Activated CD4-positive, alpha-beta T cell treated with anti-CD3 and anti-CD28 coated beads, Interleukin-2, amount 50 U/mL, for 4 hours (primary cell): ENCODE measurements around the gene EDC4.
A peak's percentile ranks its signal among the peaks of the same experiment; 100 is the strongest.
"Not testable (repeated sequence)": the region's sequence is repeated elsewhere in the genome, so short reads cannot be mapped to it uniquely, and the experiment has no call there.

Experiments
- DNase-seq, 2 experiments: peaks; one replicate each; pipeline ENCODE4 v3.0.0-alpha.2; 2020

Gene EDC4

GRCh38 chr16:67872631-67873434 is at the start of gene EDC4:
Gene EDC4 (plus strand): TSS chr16:67873052. CDS start chr16:67873262, 210 bp downstream.
- DNase-seq: peak; percentile 77 to 80

DNA sequence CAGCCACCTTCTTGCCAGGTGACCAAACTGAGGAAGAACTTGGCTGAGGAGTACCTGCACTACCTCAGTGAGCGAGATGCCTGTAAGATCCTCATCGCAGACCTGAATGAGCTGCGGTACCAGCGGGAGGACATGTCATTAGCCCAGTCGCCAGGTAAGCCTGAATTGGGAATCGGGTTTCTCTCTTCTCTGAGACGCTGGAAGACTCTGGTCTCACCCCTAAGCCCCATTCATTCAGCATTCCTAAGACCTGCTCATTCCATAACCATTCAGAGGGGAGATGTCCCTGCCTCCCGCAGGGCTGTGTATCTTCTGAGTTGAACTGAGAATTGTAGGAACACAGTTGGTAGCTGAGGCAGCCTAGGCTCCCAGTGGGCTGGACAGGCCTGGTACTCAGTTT is 47.7 kb upstream of the EDC4 start:
- DNase-seq: no peak

- no peak for DNase-seq
These were observed 46.9 kb upstream of the EDC4 start for GRCh38 chr16:67825906-67826305.

DNA sequence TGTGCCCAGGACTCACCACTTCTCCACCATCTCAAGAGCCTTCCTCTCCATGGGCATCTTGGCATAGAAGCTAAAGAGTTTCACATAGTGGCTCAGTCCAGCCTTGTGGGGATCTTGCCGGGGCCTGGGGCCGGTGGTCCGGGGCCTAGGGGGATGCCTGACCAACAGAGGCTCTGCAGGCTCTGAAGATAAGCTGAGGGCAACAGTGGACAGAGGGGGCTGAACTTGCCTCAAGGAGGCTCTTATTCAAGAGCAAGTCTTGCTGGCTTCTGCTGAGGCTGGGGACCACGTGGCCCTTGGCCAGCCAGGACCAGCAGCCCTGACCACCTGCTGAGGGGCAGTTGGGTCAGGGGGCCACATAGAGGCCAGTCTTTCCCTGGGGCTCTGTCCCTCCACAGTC is 44.2 kb upstream of the EDC4 start:
- DNase-seq: no peak

GRCh38 chr16:67833030-67833414 is 39.8 kb upstream of the EDC4 start:
- DNase-seq: no peak

DNA sequence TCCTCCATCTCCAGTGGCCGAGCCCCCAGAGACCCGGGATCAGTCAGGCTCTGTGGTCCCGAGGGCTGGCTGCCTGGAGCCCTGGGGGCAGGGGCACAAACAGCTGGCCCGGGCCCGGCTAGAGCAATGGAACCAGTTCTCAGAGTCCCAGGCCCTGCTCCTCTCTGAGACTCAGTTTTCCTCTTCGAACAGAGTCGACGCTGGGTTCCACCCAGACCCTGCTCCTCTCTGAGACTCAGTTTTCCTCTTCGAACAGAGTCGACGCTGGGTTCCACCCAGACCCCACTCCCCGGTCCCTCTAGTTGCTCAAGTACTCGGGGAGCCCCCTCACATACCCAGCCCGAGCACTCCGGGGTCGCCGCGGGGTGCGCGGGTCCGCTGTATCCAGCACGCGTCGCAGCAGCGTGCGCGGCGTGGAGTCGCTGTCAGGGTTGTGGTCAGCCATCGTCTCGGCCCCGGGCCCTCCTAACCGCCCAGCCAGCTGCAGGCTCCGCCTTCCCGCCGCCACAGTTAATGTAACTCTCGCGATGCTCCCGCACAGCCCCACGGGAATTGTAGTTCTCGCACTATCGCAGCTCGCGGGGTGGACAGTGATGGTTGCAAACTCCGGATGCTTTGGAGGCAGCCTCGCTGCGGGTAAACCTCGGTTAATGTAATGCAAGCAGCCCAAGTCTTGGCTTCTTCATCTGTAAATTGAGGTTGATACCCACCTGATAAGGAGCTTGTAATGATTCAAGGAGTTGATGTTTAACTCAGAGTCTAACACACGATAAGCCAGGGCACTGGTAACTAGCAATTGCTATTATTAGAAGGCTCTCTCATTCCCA is 39.2 kb upstream of the EDC4 start:
- DNase-seq: peak; percentile 88 to 91

- no peak for DNase-seq
These were observed 38.6 kb upstream of the EDC4 start for GRCh38 chr16:67834242-67834614.

DNA sequence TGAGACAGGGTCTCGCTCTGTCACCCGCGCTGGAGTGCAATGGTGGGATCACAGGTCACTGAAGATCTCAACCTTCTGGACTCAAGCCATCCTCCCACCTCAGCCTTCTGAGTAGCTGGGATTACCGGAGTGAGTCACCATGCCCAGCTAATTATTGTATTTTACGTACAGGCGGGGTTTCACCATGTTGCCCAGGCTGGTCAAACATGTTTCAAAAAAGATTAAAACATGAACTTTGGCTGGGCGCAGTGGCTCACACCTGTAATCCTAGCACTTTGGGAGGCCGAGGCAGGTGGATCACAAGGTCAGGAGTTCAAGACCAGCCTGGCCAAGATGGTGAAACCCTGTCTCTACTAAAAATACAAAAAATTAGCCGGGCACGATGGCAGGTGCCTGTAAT is 35.7 kb upstream of the EDC4 start:
- not testable (repeated sequence) for DNase-seq

DNA sequence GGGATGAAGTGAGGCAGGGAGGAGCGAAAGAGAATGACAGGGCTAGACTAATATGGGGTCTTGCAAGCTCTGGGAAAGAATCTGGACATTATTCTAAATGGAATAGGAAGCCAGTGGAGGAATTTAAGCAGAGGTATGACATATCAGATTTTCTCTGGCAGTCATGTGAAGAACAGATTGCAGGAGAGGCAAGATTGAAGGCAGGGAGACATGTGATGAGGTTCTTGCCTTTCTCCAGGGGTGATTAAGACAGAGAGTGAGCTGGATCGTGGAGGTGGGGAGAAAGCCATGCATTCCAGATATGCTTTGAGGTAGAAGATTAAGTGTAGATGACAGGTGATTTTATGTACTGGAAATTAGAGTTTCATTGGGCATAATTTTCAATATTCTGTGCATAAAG is 35.0 kb upstream of the EDC4 start:
- DNase-seq: no peak

GRCh38 chr16:67841198-67841815 is 31.5 kb upstream of the EDC4 start:
- no peak for DNase-seq

GRCh38 chr16:67841816-67842508 is 30.9 kb upstream of the EDC4 start, which contains the start of gene THAP11:
Gene THAP11 (plus strand): TSS chr16:67842320. CDS start chr16:67842555, 235 bp downstream.
- peak; percentile 91 to 94 for DNase-seq

DNA sequence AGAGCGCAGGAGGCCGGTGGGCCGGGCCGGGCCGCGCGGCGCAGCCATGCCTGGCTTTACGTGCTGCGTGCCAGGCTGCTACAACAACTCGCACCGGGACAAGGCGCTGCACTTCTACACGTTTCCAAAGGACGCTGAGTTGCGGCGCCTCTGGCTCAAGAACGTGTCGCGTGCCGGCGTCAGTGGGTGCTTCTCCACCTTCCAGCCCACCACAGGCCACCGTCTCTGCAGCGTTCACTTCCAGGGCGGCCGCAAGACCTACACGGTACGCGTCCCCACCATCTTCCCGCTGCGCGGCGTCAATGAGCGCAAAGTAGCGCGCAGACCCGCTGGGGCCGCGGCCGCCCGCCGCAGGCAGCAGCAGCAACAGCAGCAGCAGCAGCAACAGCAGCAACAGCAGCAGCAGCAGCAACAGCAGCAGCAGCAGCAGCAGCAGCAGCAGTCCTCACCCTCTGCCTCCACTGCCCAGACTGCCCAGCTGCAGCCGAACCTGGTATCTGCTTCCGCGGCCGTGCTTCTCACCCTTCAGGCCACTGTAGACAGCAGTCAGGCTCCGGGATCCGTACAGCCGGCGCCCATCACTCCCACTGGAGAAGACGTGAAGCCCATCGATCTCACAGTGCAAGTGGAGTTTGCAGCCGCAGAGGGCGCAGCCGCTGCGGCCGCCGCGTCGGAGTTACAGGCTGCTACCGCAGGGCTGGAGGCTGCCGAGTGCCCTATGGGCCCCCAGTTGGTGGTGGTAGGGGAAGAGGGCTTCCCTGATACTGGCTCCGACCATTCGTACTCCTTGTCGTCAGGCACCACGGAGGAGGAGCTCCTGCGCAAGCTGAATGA is 30.1 kb upstream of the EDC4 start:
- DNase-seq: peak; percentile 36 to 45

DNA sequence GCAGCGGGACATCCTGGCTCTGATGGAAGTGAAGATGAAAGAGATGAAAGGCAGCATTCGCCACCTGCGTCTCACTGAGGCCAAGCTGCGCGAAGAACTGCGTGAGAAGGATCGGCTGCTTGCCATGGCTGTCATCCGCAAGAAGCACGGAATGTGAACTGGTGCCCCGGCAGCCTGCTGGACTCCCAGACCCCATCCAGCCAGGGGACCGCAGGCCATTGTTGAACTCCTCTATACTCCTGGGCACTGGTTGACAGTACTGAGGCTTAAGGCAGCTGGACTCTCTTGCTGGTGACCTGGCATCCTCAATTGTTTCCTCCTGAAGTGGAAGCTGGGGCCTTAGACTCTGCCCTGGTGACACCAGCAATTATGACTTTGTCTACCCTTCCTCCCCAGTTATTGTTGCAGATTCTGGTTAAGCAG is 29.5 kb upstream of the EDC4 start:
- peak in 1 of 2 experiments; percentile 30 for DNase-seq

- DNase-seq: no peak
These were observed 28.4 kb upstream of the EDC4 start for GRCh38 chr16:67844497-67844896.

DNA sequence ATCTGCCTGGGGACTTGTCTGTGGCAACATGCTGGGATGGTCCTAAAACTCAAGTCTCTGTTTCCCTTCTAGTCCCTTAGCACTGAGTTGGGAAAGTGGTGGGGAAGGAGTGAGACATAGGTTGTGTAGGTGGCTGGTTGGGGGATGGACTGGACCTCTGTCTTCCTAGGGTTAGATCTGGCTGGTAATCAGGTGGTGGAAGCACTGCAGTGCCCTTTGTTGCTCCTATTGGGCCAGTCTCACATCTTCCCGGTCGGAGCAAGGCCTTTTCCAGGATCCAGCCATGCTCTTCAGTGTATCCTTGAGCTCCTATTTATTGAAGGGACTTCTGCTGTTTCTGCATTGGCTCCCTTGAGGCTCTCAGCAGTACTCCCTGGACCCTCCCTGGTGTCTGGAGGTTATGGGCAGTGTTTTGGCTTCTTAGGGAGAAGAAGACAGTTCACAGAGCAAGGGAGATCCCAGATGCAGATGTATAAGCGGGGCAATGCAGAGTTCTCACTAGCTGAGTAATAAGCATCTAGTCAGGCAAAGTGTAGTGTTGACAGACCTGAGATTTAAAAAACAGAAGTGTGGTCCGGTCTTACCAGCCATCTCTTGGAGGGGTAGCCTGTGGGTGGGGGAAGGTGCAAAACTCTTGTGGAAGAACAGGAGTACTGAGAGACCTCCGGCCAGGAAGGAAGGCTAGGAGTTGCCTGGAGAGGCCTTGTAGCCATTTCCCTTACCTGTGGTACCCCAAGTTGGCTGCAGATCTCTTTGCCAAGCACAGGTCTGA is 27.4 kb upstream of the EDC4 start:
- no peak for DNase-seq

- no peak for DNase-seq
These were observed 26.9 kb upstream of the EDC4 start for GRCh38 chr16:67846063-67846319.

- DNase-seq: peak; percentile 94
These were observed 26.4 kb upstream of the EDC4 start, which contains the start of gene NUTF2 for GRCh38 chr16:67846320-67847063. Gene NUTF2 (plus strand): TSS chr16:67846933. CDS start chr16:67865131, 18,198 bp downstream.

DNA sequence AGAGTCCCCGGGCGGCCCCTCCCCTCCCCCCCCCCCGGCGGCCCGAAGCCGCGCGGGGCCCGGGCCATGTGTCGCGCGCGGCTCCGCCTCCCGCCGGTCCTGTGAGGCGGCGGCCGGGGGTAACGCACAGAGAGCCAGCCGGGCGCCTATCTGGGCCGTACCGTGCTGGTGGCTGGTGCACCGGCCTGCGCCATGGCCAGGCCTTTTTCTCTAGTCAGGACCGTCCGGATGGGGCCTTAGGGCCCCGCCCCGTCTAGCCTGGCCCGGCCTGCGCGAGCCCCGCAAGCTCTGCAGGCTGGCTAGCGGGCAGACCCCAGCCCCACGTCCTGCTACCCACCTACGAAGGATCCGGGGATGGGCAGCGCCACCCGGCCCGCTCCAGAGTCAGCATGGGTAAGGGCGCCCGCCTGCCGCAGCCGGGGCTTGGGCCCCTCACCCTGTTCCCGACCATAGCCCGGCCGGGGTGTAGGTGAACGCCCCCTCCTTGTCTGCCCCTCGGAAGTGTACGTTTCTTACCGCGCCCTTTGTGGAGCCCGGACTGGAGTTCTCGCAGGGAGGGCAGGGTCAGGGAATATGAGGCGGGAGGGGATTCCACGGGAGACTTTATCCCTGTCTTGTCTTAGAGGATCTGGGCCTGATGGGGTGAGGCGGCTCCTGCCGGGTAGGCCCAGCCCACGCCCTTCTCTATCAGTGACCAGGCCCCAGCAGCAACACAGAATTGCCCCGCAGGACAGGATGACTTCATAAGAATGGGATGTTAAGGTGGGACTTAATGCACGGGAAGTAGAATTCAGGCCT is 25.6 kb upstream of the EDC4 start, which contains the start of gene CENPT:
Gene CENPT (minus strand): TSS at position 630 of the 798 bp plus-strand sequence. CDS start 13,834 bp downstream, outside the sequence.
- peak in 1 of 2 experiments; percentile 10 for DNase-seq

DNA sequence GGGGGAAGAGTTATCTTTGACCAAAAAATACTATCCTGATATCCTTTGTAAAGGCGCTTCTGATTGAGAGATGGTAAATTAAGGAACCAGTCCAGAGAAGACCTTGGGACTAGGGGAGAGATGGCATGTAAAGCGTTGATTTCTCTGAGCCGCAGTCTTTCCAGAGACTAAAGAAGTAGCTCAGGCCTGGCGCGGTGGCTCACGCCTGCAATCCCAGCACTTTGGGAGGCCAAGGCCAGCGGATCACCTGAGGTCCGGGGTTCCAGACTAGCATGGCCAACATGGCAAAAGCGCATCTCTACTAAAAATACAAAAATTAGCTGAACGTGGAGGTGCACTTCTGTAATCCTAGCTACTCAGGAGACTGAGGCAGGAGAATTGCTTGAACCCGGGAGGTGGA is 24.7 kb upstream of the EDC4 start:
- DNase-seq: no peak
